Measurements from ENCODE around the gene HECTD4.

DNA sequence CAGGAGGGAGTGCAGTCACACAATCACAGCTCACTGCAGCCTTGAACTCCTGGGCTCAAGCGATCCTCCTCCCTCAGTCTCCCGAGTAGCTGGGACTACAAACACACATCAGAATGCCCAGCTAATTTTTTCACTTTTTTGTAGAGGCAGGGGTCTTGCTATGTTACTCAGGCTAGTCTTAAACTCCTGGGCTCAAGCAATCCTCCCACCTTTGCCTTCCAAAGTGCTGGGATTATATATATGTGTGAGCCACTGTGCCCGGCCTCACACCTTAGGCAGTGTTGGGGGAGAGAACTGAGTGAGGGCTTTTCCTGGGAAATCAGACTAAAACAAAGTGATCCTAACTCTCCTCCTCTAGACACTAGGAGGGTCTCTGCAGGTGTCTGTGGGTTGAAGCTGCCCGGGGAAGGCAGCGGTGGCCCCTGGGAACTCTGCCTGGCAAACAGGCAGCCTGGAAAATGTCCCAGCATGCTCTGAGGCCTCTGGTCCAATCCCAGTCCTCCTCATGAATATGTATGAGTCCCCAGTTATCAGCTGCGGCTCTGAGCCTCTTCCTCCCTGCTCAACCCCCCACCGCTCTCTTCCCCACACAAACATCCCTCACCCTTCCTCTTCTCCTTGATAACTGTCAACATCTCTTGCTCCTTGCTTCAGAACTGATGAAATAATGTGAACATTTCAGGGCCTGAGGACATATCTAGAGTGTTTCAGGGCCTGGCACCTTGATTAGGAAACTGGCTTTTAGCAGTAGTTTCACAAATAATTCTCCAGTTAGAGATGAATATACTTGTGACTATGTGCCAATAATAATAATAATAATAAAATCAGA is 265.8 kb downstream of the HECTD4 start:
- TF ChIP-seq POLR2A (IDR thresholded peaks at IDR 0.05; ENCODE audit: low read length) (peak; percentile 69), GATA1 (IDR thresholded peaks at IDR 0.05; ENCODE audit: low read depth, low read length) (no peak)

Data from erythroblast (primary cell).